HG03565 (cell line): Measurements from ENCODE around the gene ZNF496.
"Not testable (repeated sequence)": the region's sequence is repeated elsewhere in the genome, so short reads cannot be mapped to it uniquely, and the experiment has no call there.

Experiments
- ATAC-seq: cut with Tn5 transposase; IDR thresholded peaks from one replicate; pipeline ENCODE4 v1.9.1; 2021; ENCODE audit warnings: mild to moderate bottlenecking, moderate library complexity; ENCODE audit not compliant: unreplicated experiment

Gene ZNF496

DNA sequence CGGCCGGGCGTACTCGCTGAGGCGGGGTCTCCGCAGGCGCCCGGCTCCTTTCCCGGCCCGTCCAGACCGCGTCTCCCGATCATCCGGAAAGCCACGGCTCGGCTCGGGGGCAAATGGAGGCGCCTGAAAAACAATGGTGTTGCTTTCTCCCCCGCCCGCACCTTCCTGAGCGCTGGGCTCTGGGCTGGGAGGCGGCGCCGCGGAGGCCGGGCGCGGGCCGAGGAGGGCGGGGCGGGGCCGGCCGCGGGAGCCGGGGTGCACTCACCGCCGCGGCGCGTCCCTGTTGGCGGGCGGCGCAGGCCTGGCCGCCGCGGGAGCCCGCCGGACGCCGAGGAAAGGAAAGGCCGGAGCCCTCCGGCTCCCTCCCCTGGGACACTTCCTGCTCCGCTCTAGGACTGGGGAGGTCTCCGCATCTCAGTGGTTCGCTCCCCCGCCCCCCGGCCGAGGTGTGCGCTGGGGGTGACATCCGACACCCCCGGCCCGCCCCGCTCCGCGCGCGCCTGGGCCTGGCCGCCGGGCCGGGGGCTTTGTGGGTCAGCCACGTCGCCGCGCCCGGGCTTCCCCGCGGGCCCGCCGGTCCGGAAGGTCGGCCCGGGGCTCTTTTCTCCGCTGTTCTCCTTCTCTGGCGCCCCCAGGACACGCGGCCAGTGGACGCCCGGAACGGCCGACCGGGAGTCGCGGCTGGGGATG, at the start of gene ZNF496:
TSS of gene ZNF496 (minus strand) at position 343 of the 690 bp plus-strand sequence. CDS start 2,289 bp downstream, outside the sequence.
- ATAC-seq, result peak; percentile 60

DNA sequence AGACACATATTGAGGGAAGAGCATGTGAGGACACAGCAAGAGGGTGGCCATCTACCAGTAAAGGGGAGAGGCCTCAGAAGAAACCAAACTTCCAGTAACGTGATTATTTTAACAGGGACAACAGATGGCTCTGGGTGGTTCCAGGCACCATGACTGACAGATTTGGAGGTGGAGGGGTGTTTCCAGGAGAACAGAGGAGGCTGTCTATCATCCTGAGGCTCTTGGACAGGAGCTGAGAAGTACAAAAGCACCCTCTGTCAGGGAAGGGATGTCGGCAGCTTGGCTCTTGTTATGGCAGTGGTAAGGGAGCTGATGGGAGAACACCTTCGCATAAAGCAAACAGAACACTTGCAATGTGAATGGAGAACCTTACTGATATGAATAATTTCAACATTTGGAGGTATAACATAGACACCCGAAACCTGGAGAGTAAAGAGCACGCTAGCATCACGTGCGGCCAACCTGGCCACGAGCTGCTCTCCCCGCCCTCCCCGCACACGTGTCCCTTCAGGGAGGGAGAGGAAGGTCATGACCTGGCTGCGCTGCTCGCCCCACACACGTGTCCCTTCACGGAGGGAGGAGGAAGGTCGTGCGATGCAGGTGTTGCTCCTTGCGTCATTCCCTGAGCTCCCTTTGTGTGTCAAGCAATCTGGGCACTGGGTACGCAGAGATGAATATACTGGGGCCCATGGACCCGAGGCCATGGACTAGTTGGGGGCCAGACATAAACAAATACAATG, 46.8 kb upstream of the ZNF496 start:
- no peak for ATAC-seq

DNA sequence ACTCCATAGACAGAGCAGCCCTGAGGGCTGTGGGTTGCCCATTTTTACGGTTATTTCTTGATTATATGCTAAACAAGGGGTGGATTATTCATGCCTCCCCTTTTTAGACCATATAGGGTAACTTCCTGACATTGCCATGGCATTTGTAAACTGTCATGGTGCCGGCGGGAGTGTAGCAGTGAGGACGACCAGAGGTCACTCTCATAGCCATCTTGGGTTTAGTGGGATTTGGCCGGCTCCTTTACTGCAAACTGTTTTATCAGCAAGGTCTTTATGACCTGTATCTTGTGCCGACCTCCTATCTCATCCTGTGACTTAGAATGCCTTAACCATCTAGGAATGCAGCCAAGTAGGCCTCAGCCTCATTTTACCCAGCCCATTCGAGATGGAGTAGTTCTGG, 46.0 kb upstream of the ZNF496 start:
- ATAC-seq, result not testable (repeated sequence)

DNA sequence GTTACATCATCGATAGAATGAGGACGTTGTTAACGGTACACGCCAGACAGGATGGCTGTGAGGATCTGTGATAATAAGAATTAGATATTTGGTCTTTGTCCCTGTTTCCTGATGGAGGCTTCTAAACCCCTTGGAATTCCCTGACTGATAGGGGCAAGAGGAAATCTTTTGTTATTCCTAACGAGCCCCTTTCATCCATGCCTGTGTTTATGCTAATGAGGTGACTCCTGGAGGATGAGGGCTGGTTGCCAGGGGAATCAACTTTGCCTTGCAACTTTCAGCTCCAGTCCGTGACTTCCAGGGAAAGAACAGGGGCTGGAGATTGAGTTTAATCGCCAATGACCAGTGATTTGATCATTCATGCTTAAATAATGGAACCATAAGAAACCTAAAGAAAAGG, 45.0 kb upstream of the ZNF496 start:
- no peak for ATAC-seq

DNA sequence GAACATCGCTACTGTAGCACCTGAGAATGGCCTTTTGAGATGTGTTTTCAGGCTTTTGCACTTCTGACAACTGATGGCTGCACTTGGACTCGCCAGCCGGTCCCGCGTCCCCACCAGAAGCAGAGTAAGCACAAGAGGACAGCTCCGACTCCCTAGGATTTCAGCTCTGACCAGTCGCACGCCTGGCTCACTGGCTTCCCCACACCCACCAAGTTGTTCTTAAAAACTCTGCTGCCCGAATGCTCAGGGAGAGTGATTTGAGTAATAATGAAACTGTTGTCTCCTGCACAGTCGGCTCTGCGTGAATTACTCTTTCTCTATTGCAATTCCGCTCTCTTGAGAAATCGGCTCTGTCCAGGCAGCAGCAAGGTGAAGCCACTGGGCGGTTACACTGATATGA, 44.1 kb upstream of the ZNF496 start:
- no peak for ATAC-seq

DNA sequence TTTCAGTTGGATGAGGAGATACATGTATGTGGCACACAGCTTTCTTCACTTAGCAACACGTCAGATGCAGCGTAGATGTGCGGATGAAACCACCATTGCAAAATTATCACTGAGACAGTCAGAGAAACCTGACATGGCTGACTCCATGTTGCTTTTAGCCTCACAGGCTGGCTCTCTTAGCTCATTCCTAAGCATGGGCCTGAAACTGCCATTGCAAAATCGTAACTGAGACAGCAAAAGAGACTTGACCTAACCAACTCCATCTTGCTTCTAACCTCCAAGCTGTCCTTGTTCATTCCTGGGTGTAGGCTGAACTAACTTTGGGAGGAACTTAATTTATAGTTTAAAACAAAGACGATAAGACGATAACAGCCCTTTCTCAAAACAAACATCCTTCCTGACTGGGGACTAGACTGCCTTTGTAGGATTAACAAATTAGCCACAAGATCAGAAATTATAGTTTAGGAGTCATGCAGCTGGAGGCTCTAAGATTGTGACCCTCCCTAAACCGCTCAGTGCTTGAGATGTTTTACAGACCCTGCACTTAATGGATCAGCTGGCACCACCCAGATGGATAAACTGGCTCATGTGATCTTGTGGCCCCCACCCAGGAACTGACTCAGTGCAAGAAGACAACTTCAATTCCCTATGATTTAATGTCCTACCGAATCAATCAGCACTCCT, 43.1 kb upstream of the ZNF496 start:
- ATAC-seq, result not testable (repeated sequence)

DNA sequence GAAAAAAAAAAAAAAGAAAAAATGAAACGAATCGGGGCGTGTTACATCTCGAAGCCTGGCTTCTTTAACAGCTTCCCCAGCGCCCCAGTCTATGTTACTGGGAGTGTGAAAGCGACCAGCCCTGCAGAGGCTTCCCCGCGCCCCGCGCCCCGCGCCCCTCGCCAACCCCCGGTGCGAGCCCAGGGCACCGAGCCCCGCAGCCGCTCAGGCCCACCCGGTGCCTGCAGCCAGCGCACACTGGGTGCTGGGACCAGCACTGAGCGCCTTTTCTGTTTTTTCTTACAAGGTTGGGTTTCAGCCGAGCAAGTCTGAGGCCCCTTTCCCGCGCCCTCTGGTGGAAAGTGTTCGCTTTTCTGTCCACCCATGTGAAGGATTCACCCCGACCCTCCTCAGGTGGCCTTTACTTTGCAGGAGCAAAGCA, 42.1 kb upstream of the ZNF496 start:
- ATAC-seq, result peak; percentile 63

DNA sequence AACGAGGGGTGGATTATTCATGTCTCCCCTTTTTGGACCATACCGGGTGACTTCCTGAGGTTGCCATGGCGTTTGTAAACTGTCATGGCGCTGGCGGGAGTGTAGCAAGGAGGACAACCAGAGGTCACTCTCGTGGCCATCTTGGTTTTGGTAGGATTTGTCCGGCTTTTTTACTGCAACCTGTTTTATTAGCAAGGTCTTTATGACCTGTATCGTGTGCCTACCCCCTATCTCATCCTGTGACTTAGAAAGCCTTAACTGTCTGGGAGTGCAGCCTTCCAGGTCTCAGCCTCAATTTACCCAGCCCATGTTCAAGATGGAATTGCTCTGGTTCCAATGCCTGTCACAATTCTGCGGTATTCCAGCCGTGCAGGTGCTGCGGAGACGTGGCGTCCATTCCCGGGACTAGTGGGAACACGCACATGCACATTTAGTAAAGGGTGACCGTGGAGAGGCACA, 40.2 kb upstream of the ZNF496 start:
- no peak for ATAC-seq

DNA sequence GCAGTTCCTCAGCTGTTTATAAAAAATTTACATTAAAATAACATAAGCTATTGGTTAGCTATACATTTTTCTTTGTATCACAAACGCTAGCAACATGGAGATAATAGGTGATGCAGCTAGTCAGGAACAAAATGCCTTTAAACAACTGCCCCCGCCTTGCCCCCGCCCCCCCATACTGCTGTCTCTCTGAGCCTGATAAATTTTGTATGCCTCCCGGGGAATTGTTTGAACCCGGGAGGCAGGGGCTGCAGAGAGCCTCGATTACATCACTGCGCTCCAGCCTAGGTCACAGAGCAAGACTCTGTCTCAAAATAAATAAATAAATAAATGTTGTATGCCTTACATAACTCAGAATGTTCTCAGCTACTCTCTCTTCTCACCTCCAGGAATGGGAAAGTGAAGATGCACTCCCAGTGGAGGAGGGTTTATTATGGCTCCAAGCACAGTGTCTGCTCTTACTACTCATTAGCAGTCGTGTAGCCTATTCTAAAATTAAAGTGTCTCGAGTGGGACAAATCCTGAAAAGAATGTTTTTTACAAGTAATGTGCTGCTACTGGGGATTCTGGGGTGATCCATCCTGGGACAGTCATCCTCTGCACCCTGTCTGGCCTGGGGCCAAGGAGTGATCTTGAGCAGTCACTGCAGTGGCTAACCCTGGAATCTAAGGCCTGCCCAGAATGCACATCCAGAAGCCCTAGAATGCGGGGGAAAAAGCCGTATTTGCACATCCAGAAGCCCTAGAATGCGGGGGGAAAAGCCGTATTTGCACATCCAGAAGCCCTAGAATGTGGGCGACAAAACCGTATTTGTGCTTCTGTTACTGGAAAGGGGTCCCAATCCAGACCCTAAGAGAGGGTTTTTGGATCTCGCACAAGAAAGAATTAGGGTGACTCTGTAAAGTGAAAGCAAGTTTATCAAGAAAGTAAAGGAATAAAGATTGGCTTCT, 39.4 kb upstream of the ZNF496 start:
- ATAC-seq, result no peak

DNA sequence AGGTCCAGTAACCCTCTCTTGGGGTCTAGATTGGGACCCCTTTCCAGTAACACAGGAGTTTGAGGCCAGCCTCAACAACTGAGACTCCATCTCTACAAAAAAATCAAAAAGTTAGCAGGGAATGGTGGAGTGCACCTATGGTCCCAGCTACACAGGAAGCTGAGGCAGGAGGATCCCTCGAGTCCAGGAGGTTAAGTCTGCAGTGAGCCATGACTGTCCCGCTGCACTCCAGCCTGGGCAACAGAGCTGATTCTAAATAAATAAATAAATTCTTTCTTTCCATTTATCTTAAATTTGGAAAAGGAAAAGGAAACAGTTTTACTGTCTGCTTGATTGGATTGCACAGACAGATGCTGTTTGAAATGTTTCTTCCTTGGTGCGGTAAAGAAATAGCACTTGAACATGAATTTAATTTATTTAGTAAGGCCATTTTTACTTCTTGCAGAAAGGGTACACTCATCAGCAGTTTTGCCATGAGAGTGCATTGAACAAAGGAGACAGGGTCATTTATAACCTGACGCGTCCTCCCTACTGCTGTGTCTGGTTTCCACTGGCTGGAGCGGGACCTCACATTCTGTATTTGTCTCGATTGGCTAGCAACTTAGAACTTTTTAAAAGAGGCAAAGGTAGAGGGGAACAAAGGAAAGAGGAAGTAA, 37.0 kb upstream of the ZNF496 start:
- no peak for ATAC-seq

DNA sequence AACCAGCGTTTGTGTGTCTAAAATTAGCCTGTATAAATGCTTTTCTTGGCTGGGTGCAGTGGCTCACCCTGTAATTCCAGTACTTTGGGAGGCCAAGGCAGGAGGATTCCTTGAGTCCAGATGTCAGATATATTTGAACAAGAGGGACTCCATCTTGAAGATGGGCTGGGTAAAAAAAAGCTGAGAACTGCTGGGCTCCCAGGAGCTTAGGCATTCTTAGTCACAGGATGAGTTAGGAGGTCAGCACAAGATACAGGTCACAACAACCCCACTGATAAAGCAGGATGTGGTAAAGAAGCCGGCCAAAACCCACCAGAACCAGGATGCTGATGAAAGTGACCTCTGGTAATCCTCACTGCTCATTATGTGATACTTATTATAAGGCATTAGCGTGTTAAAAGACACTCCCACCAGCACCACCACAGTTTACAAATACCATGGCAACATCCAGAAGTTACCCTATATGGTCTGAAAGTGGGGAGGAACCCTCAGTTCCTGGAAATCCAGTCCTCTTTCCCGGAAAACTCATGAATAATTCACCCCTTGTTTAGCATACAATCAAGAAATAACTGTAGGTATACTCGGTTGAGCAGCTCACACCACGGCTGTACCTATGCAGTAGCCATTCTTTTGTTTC, 36.2 kb upstream of the ZNF496 start:
- ATAC-seq, result no peak

DNA sequence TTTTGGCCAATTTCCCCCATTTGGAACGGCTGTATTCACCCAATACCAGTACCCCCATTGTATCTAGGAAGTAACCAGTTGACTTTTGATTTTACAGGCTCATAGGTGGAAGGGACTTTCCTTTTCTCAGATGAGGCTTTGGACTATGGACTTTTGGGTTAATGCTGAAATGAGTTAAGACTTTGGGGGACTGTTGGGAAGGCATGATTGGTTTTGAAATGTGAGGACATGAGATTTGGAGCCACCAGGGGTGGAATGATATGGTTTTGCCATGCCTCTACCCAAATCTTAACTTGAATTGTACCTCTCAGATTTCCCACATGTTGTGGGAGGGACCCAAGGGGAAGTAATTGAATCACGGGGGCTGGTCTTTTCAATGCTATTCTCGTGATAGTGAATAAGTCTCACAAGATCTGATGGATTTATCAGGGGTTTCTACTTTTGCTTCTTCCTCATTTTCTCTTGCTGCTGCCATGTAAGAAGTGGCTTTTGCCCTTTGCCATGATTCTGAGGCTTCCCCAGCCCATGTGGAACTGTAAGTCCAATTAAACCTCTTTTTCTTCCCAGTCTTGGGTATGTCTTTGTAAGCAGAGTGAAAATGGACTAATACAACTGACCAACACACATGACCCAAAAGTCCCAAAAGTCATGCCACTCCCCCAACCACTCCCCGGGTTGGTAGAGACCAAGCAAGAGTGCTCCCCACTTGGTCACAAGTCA, 35.4 kb upstream of the ZNF496 start:
- no peak for ATAC-seq

DNA sequence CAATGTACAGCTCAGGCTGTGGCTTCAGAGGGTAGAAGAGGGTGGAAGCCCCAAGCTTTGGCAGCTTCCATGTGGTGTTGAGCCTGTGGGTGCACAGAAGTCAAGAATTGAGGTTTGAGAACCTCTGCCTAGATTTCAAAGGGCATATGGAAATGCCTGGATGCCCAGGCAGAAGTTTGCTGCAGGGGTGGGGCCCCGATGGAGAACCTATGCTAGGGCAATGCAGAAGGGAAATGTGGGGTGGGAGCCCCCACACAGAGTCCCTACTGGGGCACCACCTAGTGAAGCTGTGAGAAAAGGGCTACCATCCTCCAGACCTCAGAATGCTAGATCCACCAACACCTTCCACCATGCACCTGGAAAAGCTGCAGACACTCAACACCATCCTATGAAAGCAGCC, 34.7 kb upstream of the ZNF496 start:
- ATAC-seq, result not testable (repeated sequence)

DNA sequence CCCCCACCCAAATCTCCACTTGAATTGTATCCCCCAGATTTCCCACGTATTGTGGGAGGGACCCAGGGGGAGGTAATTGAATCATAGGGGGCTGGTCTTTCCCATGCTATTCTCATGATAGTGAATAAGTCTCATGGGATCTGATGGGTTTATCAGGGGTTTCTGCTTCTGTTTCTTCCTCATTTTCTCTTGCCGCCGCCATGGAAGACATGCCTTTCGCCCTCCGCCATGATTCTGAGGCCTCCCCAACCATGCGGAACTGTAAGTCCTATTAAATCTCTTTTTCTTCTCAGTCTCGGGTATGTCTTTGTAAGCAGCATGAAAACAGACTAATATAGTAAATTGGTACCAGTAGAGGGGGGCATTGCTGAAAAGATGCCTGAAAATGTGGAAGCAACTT, 33.4 kb upstream of the ZNF496 start:
- no peak for ATAC-seq

DNA sequence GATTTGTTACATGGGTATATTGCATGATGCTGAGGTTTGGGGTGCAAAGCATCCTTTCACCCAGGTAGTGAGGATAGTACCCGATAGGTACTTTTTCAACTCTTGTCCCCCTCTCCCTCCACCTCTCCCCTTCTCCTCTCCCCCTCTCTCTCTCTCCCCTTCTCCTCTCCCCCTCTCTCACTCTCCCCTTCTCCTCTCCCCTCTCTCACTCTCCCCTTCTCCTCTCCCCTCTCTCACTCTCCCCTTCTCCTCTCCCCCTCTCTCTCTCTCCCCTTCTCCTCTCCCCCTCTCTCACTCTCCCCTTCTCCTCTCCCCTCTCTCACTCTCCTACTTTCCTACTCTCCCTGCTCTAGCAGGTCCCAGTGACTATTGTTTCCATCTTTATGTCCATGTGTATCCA, 31.3 kb upstream of the ZNF496 start:
- ATAC-seq, result not testable (repeated sequence)

DNA sequence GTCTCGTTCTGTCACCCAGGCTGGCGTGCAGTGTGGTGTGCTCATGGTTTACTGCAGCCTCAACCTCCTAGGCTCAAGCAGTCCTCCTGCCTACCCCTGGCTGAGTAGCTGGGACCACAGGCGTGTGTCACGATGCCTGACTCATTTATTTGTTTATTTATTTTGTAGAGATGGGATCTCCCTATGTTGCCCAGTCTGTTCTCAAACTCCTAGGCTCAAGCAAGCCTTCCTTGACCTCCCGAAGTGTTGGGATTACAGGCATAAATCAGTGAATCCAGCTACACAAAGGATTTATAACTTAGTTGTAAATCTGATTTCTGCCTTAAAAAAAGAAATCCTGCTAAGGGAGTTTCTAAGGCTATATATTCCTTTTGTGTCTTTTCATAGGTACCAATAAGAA, 30.5 kb upstream of the ZNF496 start:
- no peak for ATAC-seq

DNA sequence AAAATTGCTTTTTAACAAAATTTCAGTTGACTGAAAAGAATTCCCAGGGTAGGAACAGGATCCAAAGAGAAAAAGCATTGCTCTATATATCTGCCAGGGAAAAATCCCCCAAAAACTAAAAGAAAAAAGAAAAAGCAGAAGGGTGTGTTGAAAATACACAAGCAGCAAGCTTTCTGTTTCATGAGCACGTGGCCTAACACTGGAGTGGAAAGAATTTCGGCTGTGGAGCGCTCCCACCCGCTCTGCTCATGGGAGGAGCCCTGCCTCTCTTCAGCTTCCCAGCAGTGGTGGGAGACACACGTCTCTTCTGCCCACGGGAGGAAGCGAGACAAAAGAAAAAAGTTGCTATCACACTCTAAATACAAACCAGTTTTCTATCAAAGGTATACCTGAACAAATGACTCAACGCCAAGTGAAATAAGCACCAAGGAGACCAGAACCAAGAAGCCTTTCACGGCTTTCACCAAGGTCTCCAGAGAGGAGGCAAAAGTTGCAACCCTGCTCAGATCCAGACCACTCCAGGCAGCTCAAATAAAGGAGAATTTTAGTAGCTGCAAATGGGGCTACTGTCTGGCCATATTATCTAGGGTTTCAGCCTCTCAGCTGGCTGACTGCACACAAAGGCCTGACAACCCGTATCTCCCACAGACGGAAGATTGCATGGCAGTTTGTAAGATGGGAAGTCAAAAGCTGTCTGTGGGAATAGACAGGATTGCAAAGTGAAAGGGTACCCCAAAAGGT, 29.5 kb upstream of the ZNF496 start:
- ATAC-seq, result no peak

DNA sequence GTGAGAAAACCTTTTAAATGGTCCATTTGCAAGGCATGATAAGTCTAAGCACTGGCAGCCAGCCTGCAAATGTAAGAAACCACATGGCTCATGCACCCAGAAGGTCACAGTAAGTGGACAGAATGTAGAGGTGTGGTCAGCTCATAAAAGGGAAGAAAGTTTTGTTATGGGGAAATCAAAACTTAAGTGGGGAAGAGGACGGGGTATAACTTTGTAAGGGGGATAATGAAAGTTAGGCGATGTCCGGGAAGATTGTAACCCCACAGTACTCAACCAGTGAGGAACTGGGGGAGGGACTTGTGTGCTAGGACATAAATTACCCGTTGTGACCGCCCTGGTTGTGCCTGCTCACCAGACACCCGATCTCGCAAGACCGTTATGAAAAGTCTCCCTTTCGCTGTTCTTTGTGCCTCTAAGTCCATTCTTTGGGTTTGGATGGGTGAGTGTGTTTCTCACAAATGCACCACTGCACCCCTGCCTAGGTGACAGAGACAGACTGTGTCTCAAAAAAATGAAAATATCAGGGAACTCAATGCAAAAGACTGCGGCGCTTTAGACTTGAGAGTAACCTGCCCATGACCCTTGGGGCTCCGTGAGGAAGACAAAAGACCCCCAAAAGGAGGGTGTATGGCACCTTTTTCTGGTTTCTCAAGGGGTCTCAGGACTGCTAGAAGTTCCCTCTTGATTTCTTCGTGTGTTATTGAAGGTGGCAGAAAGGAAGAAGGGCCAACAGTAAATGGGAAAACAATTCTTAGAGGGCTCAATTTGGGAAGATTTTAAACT, 28.6 kb upstream of the ZNF496 start:
- ATAC-seq, result no peak
